Measurements from ENCODE around the gene CYP4F2.

Gene CYP4F2

DNA sequence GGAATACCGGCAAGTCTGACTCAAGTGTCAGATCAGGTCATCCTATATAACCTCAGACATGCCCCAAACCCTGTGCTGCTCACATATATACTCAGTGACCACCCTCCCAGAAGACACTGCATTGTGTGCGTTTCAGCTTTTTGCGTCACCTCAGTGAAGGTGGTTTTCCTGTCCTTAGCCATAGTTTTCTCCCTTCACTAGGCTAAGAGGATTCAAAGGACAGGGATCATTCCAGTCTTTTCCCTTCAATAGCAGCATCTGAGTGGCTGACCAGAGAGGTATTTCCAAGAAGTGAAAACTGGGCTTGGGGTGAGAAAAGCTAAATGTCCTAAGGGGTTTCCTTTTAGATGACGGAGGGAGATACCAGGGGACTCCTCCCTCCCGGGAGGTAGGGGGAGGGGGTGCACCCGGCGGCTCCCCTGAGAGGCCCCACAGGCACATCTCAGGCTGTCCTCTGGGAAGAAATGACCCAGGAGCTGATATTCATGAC, 69.7 kb downstream of the CYP4F2 start:
- TF ChIP-seq, protein P1, sequence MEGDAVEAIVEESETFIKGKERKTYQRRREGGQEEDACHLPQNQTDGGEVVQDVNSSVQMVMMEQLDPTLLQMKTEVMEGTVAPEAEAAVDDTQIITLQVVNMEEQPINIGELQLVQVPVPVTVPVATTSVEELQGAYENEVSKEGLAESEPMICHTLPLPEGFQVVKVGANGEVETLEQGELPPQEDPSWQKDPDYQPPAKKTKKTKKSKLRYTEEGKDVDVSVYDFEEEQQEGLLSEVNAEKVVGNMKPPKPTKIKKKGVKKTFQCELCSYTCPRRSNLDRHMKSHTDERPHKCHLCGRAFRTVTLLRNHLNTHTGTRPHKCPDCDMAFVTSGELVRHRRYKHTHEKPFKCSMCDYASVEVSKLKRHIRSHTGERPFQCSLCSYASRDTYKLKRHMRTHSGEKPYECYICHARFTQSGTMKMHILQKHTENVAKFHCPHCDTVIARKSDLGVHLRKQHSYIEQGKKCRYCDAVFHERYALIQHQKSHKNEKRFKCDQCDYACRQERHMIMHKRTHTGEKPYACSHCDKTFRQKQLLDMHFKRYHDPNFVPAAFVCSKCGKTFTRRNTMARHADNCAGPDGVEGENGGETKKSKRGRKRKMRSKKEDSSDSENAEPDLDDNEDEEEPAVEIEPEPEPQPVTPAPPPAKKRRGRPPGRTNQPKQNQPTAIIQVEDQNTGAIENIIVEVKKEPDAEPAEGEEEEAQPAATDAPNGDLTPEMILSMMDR (IDR thresholded peaks at IDR 0.05; ENCODE audit: insufficient read depth, low read length, missing control alignments) = no peak
- ChIA-PET POLR2A (no interaction called here), CTCF (no interaction called here)
- no peak for DNase-seq (ENCODE audit: low read depth, low spot score)
- H3K4me3 ChIP-seq (ENCODE audit: low read depth, low read length) = no peak overlapping the region

Measured in AG04449 (cell line).